ENCODE data around the gene P2RX3. TPM values are rescaled to one million over a fixed set of nuclear protein-coding genes. Genes with fewer than 3 reads are reported as not detected.

P2RX3 gene
- total and polyA plus RNA-seq, 2 experiments from 2014 or later: 0.15 to 0.35 TPM

DNA sequence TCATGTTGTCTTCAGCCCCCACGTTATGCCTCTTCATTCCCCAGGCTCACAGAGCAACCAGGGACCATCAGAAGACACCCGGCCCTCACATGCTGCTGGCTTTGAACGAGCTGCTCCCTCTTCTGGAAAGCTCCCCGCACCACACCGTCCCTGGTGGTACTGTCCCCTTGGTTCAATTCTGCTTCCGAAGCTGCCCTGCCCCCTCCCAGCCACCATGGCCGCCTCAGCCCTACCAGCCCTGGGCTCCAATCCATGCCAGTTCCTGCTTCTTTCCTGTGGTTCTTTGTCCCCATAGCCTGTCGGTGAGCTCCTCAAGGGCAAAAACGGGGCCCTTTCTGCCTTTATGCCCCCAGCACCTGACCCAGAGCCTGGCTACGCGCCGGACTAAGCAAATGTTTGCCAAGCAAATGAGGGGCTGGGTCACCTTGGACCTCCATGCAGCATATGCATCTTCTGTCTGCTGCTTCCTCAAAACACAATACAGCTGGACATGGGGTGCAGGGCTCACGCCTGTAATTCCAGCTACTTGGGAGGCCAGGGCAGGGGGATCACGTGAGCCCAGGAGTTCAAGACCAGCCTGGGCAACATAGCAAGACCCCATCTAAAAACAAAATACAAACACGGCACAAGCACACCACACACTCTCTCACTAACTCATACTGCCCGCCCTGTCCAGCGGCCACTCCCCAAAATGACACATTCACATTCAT, 34.7 kb upstream of the P2RX3 start:
- Histone ChIP-seq H3K4me3 (no peak overlapping the region), H3K4me1 (ENCODE audit: insufficient read depth) (no peaks in the 10 kb centered on the region), H3K36me3 (ENCODE audit: insufficient read depth) (peaks cover 35% of the 10 kb centered on the region), H3K79me2 (replicated peaks; ENCODE audit: insufficient read depth) (peaks cover 31% of the 10 kb centered on the region), H3F3A (replicated peaks; ENCODE audit: low read depth) (0 out of 2 replicates have a peak, but pooled peaks cover 2% of the 10 kb centered on the region), H2AFZ (no peak overlapping the region), H3K27ac (ENCODE audit: low read depth) (no peak overlapping the region), H3K4me2 (no peak overlapping the region), H3K9me2 (ENCODE audit: insufficient read depth) (no peaks in the 10 kb centered on the region), H3K27me3 (ENCODE audit: insufficient read depth) (no peaks in the 10 kb centered on the region), H4K20me1 (replicated peaks; ENCODE audit: insufficient read depth) (peaks cover 20% of the 10 kb centered on the region)
- peak; percentile 73 for ATAC-seq
- Mint-ChIP-seq H3K27me3 (ENCODE audit: insufficient read depth, low read depth, poor library complexity) (peaks cover 10% of the 10 kb centered on the region), H3K4me3 (no peak overlapping the region), H3K27ac (peak overlapping the region; percentile 79), H3K4me1 (peaks cover 26% of the 10 kb centered on the region), H3K36me3 (ENCODE audit: low read depth) (peaks cover 83% of the 10 kb centered on the region), H3K9me3 (peaks cover 11% of the 10 kb centered on the region)
- TF ChIP-seq, protein P1, sequence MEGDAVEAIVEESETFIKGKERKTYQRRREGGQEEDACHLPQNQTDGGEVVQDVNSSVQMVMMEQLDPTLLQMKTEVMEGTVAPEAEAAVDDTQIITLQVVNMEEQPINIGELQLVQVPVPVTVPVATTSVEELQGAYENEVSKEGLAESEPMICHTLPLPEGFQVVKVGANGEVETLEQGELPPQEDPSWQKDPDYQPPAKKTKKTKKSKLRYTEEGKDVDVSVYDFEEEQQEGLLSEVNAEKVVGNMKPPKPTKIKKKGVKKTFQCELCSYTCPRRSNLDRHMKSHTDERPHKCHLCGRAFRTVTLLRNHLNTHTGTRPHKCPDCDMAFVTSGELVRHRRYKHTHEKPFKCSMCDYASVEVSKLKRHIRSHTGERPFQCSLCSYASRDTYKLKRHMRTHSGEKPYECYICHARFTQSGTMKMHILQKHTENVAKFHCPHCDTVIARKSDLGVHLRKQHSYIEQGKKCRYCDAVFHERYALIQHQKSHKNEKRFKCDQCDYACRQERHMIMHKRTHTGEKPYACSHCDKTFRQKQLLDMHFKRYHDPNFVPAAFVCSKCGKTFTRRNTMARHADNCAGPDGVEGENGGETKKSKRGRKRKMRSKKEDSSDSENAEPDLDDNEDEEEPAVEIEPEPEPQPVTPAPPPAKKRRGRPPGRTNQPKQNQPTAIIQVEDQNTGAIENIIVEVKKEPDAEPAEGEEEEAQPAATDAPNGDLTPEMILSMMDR (conservative IDR thresholded peaks at IDR 0.05; ENCODE audit: low read depth in 2 of 2): peak; percentile 14 to 31; a peak in 1 of 4 replicates
- no peak for TF ChIP-seq ZNF331 (CRISPR knock-in tag; IDR thresholded peaks at IDR 0.05; ENCODE audit: low read depth)
- DNase-seq (ENCODE audit: low spot score): peak; percentile 45

DNA sequence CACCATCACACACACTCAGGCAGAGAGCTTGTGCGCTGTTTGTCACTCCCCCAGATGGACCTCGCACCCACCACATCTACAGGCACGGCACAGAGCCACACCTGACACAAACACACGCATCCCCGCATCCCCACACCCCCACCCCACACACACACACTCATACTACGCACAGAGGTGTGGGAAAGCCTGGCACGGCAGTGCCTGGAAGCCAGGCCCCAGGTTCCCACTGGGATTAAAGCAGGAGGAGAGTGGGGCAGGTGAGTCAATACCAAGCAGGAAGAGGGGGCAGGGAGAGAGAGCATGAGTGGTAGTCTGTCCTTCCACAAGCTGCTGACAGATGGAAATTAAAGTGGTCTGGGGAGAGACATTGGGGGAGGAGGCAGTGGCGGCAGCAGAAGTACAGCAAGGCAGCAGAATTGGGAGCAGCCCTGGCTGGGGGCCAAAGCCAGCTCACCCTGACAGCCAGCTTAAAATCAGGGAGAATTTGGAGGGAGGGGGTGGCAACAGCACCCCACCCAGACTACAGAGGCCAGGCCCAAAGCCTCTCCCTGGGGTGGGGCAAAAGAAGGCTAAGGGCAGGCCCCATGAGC, 34.1 kb upstream of the P2RX3 start:
- Mint-ChIP-seq H3K4me1 (peaks cover 30% of the 10 kb centered on the region), H3K4me3 (no peak overlapping the region), H3K36me3 (ENCODE audit: low read depth) (peaks cover 83% of the 10 kb centered on the region), H3K27ac (peak overlapping the region; percentile 71; the same call in 1 of the 2 replicates), H3K27me3 (ENCODE audit: insufficient read depth, low read depth, poor library complexity) (peaks cover 13% of the 10 kb centered on the region), H3K9me3 (peaks cover 9% of the 10 kb centered on the region)
- H3K79me2 ChIP-seq (replicated peaks; ENCODE audit: insufficient read depth): peaks cover 35% of the 10 kb centered on the region
- no peaks in the 10 kb centered on the region for H3K27me3 ChIP-seq (ENCODE audit: insufficient read depth)
- H3K4me3 ChIP-seq: no peak overlapping the region
- DNase-seq (ENCODE audit: low spot score) (no peak), ATAC-seq (no peak)
- no peak overlapping the region for H2AFZ ChIP-seq
- H3K4me2 ChIP-seq: no peak overlapping the region
- H3K27ac ChIP-seq (ENCODE audit: low read depth): no peak overlapping the region
- peaks cover 31% of the 10 kb centered on the region for H3K36me3 ChIP-seq (ENCODE audit: insufficient read depth)
- H3K4me1 ChIP-seq (ENCODE audit: insufficient read depth): no peaks in the 10 kb centered on the region
- 0 out of 2 replicates have a peak, but pooled peaks cover 2% of the 10 kb centered on the region for H3F3A ChIP-seq (replicated peaks; ENCODE audit: low read depth)
- no peaks in the 10 kb centered on the region for H3K9me2 ChIP-seq (ENCODE audit: insufficient read depth)
- H4K20me1 ChIP-seq (replicated peaks; ENCODE audit: insufficient read depth): peaks cover 20% of the 10 kb centered on the region
- TF ChIP-seq NANOG (IDR thresholded peaks at IDR 0.05; ENCODE audit: borderline replicate concordance): no peak
- no peak for TF ChIP-seq ZNF331 (CRISPR knock-in tag; IDR thresholded peaks at IDR 0.05; ENCODE audit: low read depth)
- TF ChIP-seq POLR2AphosphoS5 (IDR thresholded peaks at IDR 0.05; ENCODE audit: low read depth): no peak
- TF ChIP-seq EZH2 (IDR thresholded peaks at IDR 0.05; ENCODE audit: low read depth, unreplicated experiment): no peak
- TF ChIP-seq, protein P2, sequence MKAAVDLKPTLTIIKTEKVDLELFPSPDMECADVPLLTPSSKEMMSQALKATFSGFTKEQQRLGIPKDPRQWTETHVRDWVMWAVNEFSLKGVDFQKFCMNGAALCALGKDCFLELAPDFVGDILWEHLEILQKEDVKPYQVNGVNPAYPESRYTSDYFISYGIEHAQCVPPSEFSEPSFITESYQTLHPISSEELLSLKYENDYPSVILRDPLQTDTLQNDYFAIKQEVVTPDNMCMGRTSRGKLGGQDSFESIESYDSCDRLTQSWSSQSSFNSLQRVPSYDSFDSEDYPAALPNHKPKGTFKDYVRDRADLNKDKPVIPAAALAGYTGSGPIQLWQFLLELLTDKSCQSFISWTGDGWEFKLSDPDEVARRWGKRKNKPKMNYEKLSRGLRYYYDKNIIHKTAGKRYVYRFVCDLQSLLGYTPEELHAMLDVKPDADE (IDR thresholded peaks at IDR 0.05): no peak
- TF ChIP-seq, protein P1 (conservative IDR thresholded peaks at IDR 0.05; ENCODE audit: low read depth in 2 of 2): no peak
- no peak for TF ChIP-seq ZNF114 (CRISPR knock-in tag; IDR thresholded peaks at IDR 0.05)
- TF ChIP-seq, protein P3, sequence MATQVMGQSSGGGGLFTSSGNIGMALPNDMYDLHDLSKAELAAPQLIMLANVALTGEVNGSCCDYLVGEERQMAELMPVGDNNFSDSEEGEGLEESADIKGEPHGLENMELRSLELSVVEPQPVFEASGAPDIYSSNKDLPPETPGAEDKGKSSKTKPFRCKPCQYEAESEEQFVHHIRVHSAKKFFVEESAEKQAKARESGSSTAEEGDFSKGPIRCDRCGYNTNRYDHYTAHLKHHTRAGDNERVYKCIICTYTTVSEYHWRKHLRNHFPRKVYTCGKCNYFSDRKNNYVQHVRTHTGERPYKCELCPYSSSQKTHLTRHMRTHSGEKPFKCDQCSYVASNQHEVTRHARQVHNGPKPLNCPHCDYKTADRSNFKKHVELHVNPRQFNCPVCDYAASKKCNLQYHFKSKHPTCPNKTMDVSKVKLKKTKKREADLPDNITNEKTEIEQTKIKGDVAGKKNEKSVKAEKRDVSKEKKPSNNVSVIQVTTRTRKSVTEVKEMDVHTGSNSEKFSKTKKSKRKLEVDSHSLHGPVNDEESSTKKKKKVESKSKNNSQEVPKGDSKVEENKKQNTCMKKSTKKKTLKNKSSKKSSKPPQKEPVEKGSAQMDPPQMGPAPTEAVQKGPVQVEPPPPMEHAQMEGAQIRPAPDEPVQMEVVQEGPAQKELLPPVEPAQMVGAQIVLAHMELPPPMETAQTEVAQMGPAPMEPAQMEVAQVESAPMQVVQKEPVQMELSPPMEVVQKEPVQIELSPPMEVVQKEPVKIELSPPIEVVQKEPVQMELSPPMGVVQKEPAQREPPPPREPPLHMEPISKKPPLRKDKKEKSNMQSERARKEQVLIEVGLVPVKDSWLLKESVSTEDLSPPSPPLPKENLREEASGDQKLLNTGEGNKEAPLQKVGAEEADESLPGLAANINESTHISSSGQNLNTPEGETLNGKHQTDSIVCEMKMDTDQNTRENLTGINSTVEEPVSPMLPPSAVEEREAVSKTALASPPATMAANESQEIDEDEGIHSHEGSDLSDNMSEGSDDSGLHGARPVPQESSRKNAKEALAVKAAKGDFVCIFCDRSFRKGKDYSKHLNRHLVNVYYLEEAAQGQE (IDR thresholded peaks at IDR 0.05; ENCODE audit: unreplicated experiment): no peak
- no peak for TF ChIP-seq EZH2phosphoT487 (IDR thresholded peaks at IDR 0.05; ENCODE audit: unreplicated experiment)
- TF ChIP-seq STAT1 (IDR thresholded peaks at IDR 0.05; ENCODE audit: unreplicated experiment): no peak
